HuH-7.5 (cell line): ENCODE measurements around the gene SPTBN1.
A peak's percentile ranks its signal among the peaks of the same experiment; 100 is the strongest.
"Not testable (repeated sequence)": the region's sequence is repeated elsewhere in the genome, so short reads cannot be mapped to it uniquely, and the experiment has no call there.

Experiments
- DNase-seq: peaks from one replicate; pipeline ENCODE4 v3.0.0; 2011; ENCODE audit warnings: low spot score

Gene SPTBN1

GRCh38 chr2:54503828-54504227 lies 47.7 kb downstream of the SPTBN1 start:
- DNase-seq: no peak

DNA sequence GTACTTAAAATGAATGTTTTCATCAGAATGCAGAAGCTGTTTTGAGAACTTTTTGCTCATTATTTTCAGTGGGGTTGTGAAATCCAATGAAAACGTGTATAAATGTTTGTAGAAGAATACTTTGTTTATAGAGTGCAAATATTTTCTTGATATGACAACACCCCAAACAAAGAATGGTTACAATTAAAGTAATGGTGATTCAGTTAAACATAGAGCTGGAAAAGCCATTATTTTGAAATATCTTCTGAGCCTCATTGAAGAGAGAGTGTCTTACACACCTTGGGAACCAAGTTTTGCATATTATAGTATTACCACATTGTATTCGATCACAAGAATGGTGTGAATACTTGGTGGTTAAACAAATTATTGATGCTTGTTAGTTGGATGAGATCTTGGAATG lies 48.7 kb downstream of the SPTBN1 start:
- no peak for DNase-seq

DNA sequence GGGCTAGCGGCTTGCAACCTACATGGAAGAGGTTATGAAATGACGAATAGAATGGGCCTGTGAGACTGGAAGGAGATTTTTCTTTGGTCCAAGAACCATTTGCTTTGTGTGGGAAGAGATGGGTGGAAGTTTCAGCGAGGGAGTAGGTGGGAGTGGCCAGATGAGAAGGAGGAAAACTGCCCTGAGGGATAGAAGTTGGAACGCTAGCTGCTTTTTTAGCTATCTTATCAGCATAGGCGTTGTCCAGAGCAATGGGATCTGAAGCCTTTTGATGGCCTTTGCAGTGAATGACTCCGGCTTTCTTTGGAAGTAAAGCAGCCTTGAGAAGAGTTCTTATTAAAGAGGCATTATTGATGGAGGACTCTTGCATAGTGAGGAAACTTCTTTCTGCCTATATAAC lies 52.4 kb downstream of the SPTBN1 start:
- no peak for DNase-seq

GRCh38 chr2:54509043-54509442 lies 52.9 kb downstream of the SPTBN1 start:
- DNase-seq: not testable (repeated sequence)

- DNase-seq: no peak
Measured at GRCh38 chr2:54510916-54511315, 54.8 kb downstream of the SPTBN1 start.

- DNase-seq: no peak
Measured at GRCh38 chr2:54512183-54512582, 56.1 kb downstream of the SPTBN1 start.

GRCh38 chr2:54512663-54513362 lies 56.7 kb downstream of the SPTBN1 start:
- no peak for DNase-seq

DNA sequence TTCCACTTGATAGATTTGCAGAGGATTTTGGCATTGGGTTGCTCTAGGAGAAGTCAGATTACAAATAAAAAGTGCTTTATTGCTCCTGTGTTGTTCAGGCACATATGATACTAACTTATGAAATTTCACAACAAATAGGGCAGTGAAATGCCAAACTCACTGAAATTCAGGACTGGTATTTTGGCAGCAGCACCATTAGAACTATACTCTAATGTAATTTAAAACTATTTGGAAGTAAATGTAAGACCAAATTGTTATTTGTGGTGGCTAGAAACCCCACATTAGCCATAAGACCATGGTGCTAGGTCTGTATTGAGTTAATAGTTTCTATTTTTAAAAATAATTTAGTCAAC lies 57.2 kb downstream of the SPTBN1 start:
- DNase-seq: no peak

DNA sequence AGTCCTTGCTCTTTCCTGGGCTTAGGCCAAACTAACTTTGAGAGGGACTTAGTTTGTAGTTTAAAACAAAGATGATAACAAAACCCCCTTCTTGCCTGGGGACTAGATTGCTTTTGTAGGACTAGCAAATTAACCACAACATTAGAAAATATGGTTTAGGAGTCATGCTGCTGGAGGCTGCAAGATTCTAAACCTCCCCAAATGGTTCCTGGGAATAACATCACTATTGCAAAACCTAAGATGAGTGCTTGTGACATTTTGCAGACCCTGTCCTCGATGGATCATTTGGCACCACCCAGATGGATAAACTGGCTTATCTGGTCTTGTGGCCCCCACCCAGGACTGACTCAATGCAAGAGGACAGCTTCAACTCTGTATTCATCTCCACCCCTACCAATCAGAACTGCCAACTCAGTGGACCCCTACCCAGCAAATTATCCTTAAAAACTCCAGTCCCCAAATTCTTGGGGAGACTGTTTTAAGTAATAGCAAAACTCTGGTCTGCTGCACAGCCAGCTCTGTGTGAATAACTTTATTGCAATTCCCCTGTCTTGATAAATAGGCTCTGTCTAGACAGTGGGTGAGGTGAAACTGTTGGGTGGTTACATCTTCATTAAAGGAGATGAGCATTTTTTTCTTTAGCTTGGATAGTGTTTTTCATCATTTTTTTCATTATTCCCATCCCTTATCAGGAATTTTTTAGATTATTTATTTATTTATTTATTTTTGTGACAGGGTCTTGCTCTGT lies 58.9 kb downstream of the SPTBN1 start:
- DNase-seq: no peak

- DNase-seq: no peak
Measured at GRCh38 chr2:54516842-54517241, 60.7 kb downstream of the SPTBN1 start.

DNA sequence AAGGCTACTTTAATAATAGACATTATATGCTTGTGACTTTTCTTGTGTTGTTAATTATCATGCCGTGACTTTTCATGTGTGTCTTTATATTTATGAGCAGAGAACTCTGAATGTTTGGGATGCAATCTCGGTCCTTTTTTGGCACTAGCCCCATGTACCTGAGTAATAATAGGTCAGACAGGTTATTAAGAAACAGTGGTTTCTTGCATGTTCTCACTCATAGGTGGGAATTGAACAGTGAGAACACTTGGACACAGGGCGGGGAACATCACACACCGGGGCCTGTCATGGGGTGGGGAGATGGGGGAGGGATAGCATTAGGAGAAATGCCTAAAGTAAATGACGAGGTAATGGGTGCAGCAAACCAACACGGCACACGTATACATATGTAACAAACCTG lies 61.9 kb downstream of the SPTBN1 start:
- not testable (repeated sequence) for DNase-seq

DNA sequence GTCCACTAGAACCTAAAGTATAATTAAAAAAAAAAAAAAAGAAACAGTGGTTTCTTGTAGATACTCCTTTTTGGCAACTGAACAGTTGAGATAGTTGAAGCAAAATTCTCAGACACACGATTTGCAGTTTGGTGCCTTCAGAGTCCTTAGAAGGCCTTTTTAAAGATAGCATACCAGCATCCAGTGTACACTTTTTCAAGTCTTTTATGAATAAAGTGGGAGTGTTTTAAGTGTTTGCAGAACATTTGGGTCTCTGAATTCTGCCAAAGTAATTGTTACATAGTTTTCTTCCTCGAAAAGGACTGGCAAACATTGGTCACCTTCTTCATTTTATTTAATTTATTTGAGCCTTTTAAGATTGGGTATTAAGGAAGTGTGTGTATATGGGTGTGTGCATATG lies 62.3 kb downstream of the SPTBN1 start:
- DNase-seq: no peak

- DNase-seq: no peak
Measured at GRCh38 chr2:54519841-54520459, 63.8 kb downstream of the SPTBN1 start.

- DNase-seq: no peak
Measured at GRCh38 chr2:54520687-54521086, 64.6 kb downstream of the SPTBN1 start.

- peak; percentile 35 for DNase-seq
Measured at GRCh38 chr2:54522624-54523281, 66.6 kb downstream of the SPTBN1 start.

GRCh38 chr2:54523324-54523959 lies 67.3 kb downstream of the SPTBN1 start:
- DNase-seq: no peak

DNA sequence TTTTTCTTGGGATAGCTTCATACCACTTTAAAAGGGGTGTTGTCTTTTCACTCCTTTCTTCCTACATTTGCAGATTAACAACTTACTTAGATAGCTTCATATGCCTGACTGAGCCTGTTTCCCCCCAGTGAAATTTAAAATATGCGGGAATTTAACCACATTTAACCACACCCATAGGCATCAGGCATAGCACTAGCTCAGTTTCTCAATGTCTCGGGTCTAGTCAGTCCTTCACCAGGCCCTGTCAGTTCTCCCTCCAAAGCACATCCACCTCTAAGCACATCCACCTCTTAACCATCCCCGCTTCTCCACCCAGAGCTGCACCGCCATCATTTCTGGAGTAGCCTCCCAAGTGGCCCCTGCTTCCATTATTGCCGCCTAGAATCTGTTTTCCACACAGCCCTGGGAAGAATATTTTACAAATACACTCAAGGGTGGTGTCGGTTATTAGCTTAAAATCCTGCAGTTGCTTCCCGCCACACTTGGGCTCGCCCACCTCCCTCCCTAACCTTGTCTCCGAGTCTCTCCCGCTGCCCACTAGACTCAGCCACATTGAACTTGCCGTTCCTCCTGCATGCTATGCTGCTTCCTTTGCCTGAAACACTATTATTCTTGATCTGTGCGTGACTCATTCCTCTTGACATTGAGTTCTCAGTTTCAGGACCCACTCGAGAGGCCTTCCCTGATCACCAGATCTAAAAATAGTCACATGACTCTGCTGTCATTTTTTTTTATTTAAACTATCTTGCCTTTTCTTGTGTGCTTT lies 68.3 kb downstream of the SPTBN1 start:
- DNase-seq: no peak

DNA sequence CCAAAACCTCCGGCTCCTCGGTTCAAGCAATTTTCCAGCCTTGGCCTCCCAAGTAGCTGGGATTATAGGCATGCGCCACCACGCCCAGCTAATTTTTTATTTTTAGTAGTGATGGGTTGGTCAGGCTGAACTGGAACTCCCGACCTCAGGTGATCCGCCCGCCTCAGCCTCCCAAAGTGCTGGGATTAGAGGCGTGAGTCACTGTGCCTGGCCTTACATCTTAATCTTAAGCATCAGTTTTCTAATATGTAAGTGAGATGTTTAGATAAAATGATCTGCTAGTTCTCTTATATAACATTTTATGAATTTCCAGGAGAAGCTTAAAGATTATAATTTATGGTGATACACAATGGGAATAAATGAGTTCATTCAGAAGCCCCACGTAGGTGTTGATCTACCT lies 69.2 kb downstream of the SPTBN1 start:
- no peak for DNase-seq

DNA sequence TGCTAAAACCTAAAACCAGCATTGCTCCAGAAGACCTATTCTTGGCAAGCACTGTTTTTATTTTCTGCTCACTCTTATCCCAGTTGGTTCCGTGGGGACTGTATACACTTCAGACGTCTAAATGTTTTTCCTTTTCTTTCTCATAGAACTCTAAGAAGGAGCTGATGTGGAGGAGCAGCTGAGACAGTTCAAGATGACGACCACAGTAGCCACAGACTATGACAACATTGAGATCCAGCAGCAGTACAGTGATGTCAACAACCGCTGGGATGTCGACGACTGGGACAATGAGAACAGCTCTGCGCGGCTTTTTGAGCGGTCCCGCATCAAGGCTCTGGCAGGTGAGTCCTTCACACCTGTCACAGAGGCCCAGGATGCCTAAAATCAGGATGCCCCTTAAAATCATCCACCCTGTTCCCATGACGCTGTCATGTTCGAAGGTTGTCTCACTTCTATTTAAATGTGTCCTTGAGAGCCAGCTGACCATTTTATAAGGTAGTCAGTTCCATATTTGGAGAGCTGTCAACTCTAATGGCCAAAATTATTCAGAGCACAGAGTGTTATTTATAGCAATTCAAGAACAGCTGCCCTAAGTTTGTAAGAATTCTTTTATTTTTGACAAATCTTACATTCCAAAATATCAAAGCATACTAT lies 70.2 kb downstream of the SPTBN1 start:
- no peak for DNase-seq

GRCh38 chr2:54528311-54528955 lies 72.3 kb downstream of the SPTBN1 start:
- DNase-seq: no peak

DNA sequence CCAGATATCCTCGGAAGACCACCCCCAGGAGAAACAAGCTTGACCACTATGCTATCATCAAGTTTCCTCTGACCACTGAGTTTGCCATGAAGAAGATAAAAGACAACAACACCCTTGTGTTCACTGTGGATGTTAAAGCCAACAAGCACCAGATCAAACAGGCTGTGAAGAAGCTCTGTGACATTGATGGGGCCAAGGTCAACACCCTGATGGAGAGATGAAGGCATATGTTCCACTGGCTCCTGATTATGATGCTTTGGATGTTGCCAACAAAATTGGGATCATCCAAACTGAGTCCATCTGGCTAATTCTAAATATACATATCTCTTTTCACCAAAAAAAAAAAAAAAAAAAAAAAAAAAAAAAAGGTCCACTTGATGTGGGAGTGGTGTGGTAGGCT lies 73.4 kb downstream of the SPTBN1 start:
- not testable (repeated sequence) for DNase-seq
